A549 (cell line): ENCODE results near the gene BICC1. TPM values are rescaled to one million over a fixed set of nuclear protein-coding genes. Genes with fewer than 3 reads are reported as not detected.

Source experiments
- ATAC-seq, 2 experiments: fragments of 200-7000 bp in 1 of 2; fragments of >200 bp in 1 of 2; cut with Nextera tagmentation in 1 of 2; cut with Tn5 transposase in 1 of 2; 3 replicates each; pipeline versions ENCODE4 v1.8.0 to v1.9.1; 2018 to 2020; ENCODE audit warnings: mild to moderate bottlenecking in 1 of 2, moderate library complexity in 1 of 2
- CTCF ChIA-PET: fragments of 300-600 bp; sonication (Branson Sonifier 250); formaldehyde crosslinking; extraction: SDS; loops from one replicate; lab custom pipeline; 2021; ENCODE audit warnings: antibody characterized with exemption, inconsistent platforms; lab: Yijun Ruan, JAX
- POLR2A ChIA-PET: fragments of 350-600 bp; formaldehyde crosslinking; extraction: SDS; loops from one replicate; lab custom pipeline; 2021; ENCODE audit warnings: antibody characterized with exemption, inconsistent platforms; lab: Yijun Ruan, JAX
- DNase-seq, 2 experiments: peaks; one replicate each; pipeline versions ENCODE4 v3.0.0 to v3.0.0-alpha.2; 2011 to 2016; ENCODE audit warnings: low read depth in 1 of 2, low spot score in 1 of 2
- FAIRE-seq: peaks from 2 replicates; lab custom pipeline; 2011; peaks lifted over from hg19 to GRCh38; lab: Jason Lieb, UNC
- H3K27ac ChIP-seq, 2 experiments: fragments of >200 bp; sonication (Bioruptor Twin); formaldehyde crosslinking; 3 replicates each; pipeline ENCODE4 v1.5.1; 2016 to 2017
- H3K4me1 ChIP-seq: fragments of >200 bp; sonication (Bioruptor Twin); formaldehyde crosslinking; 3 replicates; pipeline ENCODE4 v1.6.1; 2016
- H3K4me2 ChIP-seq: fragments of >200 bp; sonication (Bioruptor Twin); formaldehyde crosslinking; 3 replicates; pipeline ENCODE4 v1.6.1; 2016
- H3K4me3 ChIP-seq: fragments of >200 bp; sonication (Bioruptor Twin); formaldehyde crosslinking; 3 replicates; pipeline ENCODE4 v1.5.1; 2016
- H3K9me3 ChIP-seq: fragments of >200 bp; sonication (Bioruptor Twin); formaldehyde crosslinking; 3 replicates; pipeline ENCODE4 v1.6.1; 2016
- BCL3 ChIP-seq: fragments of >200 bp; sonication (Bioruptor Twin); formaldehyde crosslinking; IDR thresholded peaks from 3 replicates; pipeline ENCODE4 v1.6.1; 2016
- BHLHE40 ChIP-seq: IDR thresholded peaks from 2 replicates; pipeline ENCODE4 v1.6.1; 2012; ENCODE audit warnings: low read depth, low read length, inconsistent platforms
- CBX2 ChIP-seq: fragments of 200-600 bp; sonication (generic); IDR thresholded peaks from 2 replicates; pipeline ENCODE4 v1.6.1; 2016; ENCODE audit warnings: low read depth, mild to moderate bottlenecking, borderline replicate concordance
- CHD4 ChIP-seq: fragments of 200-600 bp; sonication (generic); IDR thresholded peaks from 2 replicates; pipeline ENCODE4 v1.6.1; 2016; ENCODE audit warnings: antibody characterized with exemption, mild to moderate bottlenecking, borderline replicate concordance
- E2F6 ChIP-seq: IDR thresholded peaks from 2 replicates; pipeline ENCODE4 v1.6.1; 2012; ENCODE audit warnings: low read depth, borderline replicate concordance
- FOSB ChIP-seq: fragments of 250-450 bp; sonication (Bioruptor Pico); IDR thresholded peaks from 2 replicates; pipeline ENCODE4 v1.5.0; 2020; ENCODE audit warnings: mild to moderate bottlenecking, moderate library complexity
- HEYL ChIP-seq: fragments of 250-450 bp; sonication (Bioruptor Pico); IDR thresholded peaks from 2 replicates; pipeline ENCODE4 v1.8.0; 2021; ENCODE audit warnings: mild to moderate bottlenecking, moderate library complexity
- HOXB5 ChIP-seq: fragments of 250-450 bp; sonication (Bioruptor Pico); IDR thresholded peaks from 2 replicates; pipeline ENCODE4 v1.5.0; 2020; ENCODE audit warnings: mild to moderate bottlenecking, moderate library complexity
- JUNB ChIP-seq: fragments of >200 bp; sonication (Bioruptor Twin); formaldehyde crosslinking; IDR thresholded peaks from 2 replicates; pipeline ENCODE4 v1.6.1; 2016
- KDM1A ChIP-seq: fragments of 200-600 bp; sonication (generic); IDR thresholded peaks from 2 replicates; pipeline ENCODE4 v1.6.1; 2016; ENCODE audit warnings: low read depth, mild to moderate bottlenecking
- KDM5A ChIP-seq: fragments of 200-600 bp; sonication (generic); IDR thresholded peaks from 2 replicates; pipeline ENCODE4 v1.6.1; 2016; ENCODE audit warnings: antibody characterized with exemption, mild to moderate bottlenecking
- MAFK ChIP-seq: fragments of 450-650 bp; IDR thresholded peaks from 2 replicates; pipeline ENCODE4 v1.6.1; 2014; ENCODE audit not compliant: partially characterized antibody
- MAZ ChIP-seq: fragments of 150-350 bp; IDR thresholded peaks from 2 replicates; pipeline ENCODE4 v1.6.1; 2014; ENCODE audit warnings: antibody characterized with exemption, low read depth, low read length, borderline replicate concordance
- MYC ChIP-seq: IDR thresholded peaks from 2 replicates; pipeline ENCODE4 v1.6.1; 2012; ENCODE audit warnings: mild to moderate bottlenecking, inconsistent platforms, low read length, improper control_type of control experiment, borderline replicate concordance
- NFE2L2 ChIP-seq: fragments of 150-350 bp; conservative IDR thresholded peaks from 2 replicates; pipeline ENCODE4 v1.6.1; 2014; ENCODE audit warnings: low read length
- NPAS2 ChIP-seq: fragments of 250-450 bp; sonication (Bioruptor Pico); IDR thresholded peaks from 2 replicates; pipeline ENCODE4 v1.8.0; 2022; ENCODE audit warnings: mild to moderate bottlenecking, moderate library complexity, borderline replicate concordance
- NR3C1 ChIP-seq: fragments of >200 bp; sonication (Bioruptor Twin); formaldehyde crosslinking; IDR thresholded peaks from 3 replicates; pipeline ENCODE4 v1.6.1; 2017
- PHF8 ChIP-seq: fragments of 200-600 bp; sonication (generic); IDR thresholded peaks from 2 replicates; pipeline ENCODE4 v1.6.1; 2016; ENCODE audit warnings: low read depth, mild to moderate bottlenecking, antibody characterized with exemption, moderate library complexity, borderline replicate concordance
- POLR2A ChIP-seq: IDR thresholded peaks from 2 replicates; pipeline ENCODE4 v1.6.1; 2012; ENCODE audit warnings: mild to moderate bottlenecking, low read length
- POLR2AphosphoS2 ChIP-seq: conservative IDR thresholded peaks from 2 replicates; pipeline ENCODE4 v1.6.1; 2012; ENCODE audit warnings: low read length, improper control_type of control experiment, inconsistent platforms
- RARB ChIP-seq: fragments of 250-450 bp; sonication (Bioruptor Pico); IDR thresholded peaks from 2 replicates; pipeline ENCODE4 v1.8.0; 2021; ENCODE audit warnings: mild to moderate bottlenecking, moderate library complexity
- TP53 ChIP-seq: fragments of 250-450 bp; sonication (Bioruptor Pico); IDR thresholded peaks from 2 replicates; pipeline ENCODE4 v1.5.0; 2021; ENCODE audit warnings: mild to moderate bottlenecking, moderate library complexity
- USF2 ChIP-seq: fragments of 450-650 bp; IDR thresholded peaks from 2 replicates; pipeline ENCODE4 v1.6.1; 2014; ENCODE audit warnings: antibody characterized with exemption
- ZFP36 ChIP-seq: fragments of 450-650 bp; IDR thresholded peaks from 2 replicates; pipeline ENCODE4 v1.6.1; 2014; ENCODE audit warnings: borderline replicate concordance; ENCODE audit not compliant: partially characterized antibody
- ZNF302 ChIP-seq: fragments of 250-450 bp; sonication (Bioruptor Pico); IDR thresholded peaks from 2 replicates; pipeline ENCODE4 v1.9.0; 2021; ENCODE audit warnings: inconsistent platforms, mild to moderate bottlenecking, moderate library complexity
- ZSCAN20 ChIP-seq: fragments of 250-450 bp; sonication (Bioruptor Pico); IDR thresholded peaks from 2 replicates; pipeline ENCODE4 v1.8.0; 2022; ENCODE audit warnings: mild to moderate bottlenecking, moderate library complexity
- WGBS: methylation state at CpG from one replicate; pipeline ENCODE4 v1.1.6; 2017; ENCODE audit errors: missing lambda C conversion rate; 5-methylcytosine and 5-hydroxymethylcytosine counted together
- polyA plus RNA-seq, 4 experiments: library from polyadenylated mRNA; depleted of rRNA in 3 of 4; stranded (reverse); fragments of >200 nt; fragmentation: RNase III in 1 of 4; extraction: RNeasy Plus Mini Kit Qiagen cat#74134 plus additional on column Dnase treatment in 1 of 4; gene quantifications; 2 replicates in 3 of 4; 3 replicates in 1 of 4; pipeline ENCODE4 v1.2.3, GENCODE V29; 2011 to 2017
- TF ChIP-seq, protein P1 (sequence below): IDR thresholded peaks from 2 replicates; pipeline ENCODE4 v1.6.1; 2012
- TF ChIP-seq, protein P2 (sequence below): fragments of 250-450 bp; sonication (Bioruptor Pico); IDR thresholded peaks from 2 replicates; pipeline ENCODE4 v1.5.0; 2020; ENCODE audit warnings: low read depth, mild to moderate bottlenecking, moderate library complexity
- TF ChIP-seq, protein P3 (sequence below): fragments of >200 bp; sonication (Bioruptor Twin); formaldehyde crosslinking; IDR thresholded peaks from 2 replicates; pipeline ENCODE4 v1.6.1; 2016

BICC1 gene
- polyA plus RNA-seq, 2 of the 4 experiments (the other 2 are of a cell fraction): 36.9 to 56.8 TPM

- DNase-seq (no peak), ATAC-seq (peak; percentile 8 to 59; a peak in 3 of 6 replicates), FAIRE-seq (no peak)
- H3K4me2 ChIP-seq: peak overlapping the region; percentile 47
- TF ChIP-seq POLR2A (no peak), MAFK (no peak), KDM5A (no peak), MAZ (no peak), MYC (no peak), E2F6 (no peak), ZFP36 (no peak), HOXB5 (CRISPR knock-in tag) (no peak), ZNF302 (CRISPR knock-in tag) (no peak), CHD4 (no peak), NFE2L2 (no peak), RARB (CRISPR knock-in tag) (no peak), NPAS2 (no peak), KDM1A (no peak), PHF8 (no peak)
- TF ChIP-seq, protein P1, sequence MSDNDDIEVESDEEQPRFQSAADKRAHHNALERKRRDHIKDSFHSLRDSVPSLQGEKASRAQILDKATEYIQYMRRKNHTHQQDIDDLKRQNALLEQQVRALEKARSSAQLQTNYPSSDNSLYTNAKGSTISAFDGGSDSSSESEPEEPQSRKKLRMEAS: no peak
- TF ChIP-seq, protein P2, sequence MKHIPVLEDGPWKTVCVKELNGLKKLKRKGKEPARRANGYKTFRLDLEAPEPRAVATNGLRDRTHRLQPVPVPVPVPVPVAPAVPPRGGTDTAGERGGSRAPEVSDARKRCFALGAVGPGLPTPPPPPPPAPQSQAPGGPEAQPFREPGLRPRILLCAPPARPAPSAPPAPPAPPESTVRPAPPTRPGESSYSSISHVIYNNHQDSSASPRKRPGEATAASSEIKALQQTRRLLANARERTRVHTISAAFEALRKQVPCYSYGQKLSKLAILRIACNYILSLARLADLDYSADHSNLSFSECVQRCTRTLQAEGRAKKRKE (CRISPR knock-in tag): no peak
- 64% methylated on average over 5 of the region's 5 CpGs for WGBS
- peaks cover 69% of the 10 kb centered on the region for H3K4me1 ChIP-seq
- ChIA-PET CTCF (interaction anchor here (0.8 to 1.6 kb wide), 3 partner anchors 10 to 236 kb away, joined by 3 to 8 read pairs (median 3); no protein-coding TSS in a partner anchor), POLR2A (no interaction called here)
- no peak overlapping the region for H3K4me3 ChIP-seq
- peak overlapping the region; percentile 53 to 71; a peak in 5 of 6 replicates for H3K27ac ChIP-seq
- H3K9me3 ChIP-seq: no peaks in the 10 kb centered on the region
Observed at GRCh38 chr10:58651040-58651439, 138.4 kb downstream of the BICC1 start.

GRCh38 chr10:58651742-58652141 lies 139.1 kb downstream of the BICC1 start:
- ChIA-PET CTCF (interaction anchor here (1.3 kb wide), 1 partner anchor 237 kb away, joined by 3 read pairs; no protein-coding TSS in a partner anchor), POLR2A (no interaction called here)
- no peak for FAIRE-seq
- WGBS: 78% methylated on average over 1 of the region's 1 CpG
- no peaks in the 10 kb centered on the region for H3K9me3 ChIP-seq
- peaks cover 62% of the 10 kb centered on the region for H3K4me1 ChIP-seq
- no peak for ATAC-seq
- no peak overlapping the region; the same call in 2 of the 3 replicates for H3K4me2 ChIP-seq
- no peak overlapping the region for H3K4me3 ChIP-seq
- no peak for DNase-seq
- TF ChIP-seq E2F6 (no peak), CBX2 (no peak), HEYL (CRISPR knock-in tag) (no peak), FOSB (CRISPR knock-in tag) (no peak), NR3C1 (no peak), JUNB (no peak), ZSCAN20 (no peak), POLR2AphosphoS2 (no peak), BCL3 (no peak), KDM5A (no peak), USF2 (no peak), TP53 (no peak), BHLHE40 (no peak)
- TF ChIP-seq, protein P3, sequence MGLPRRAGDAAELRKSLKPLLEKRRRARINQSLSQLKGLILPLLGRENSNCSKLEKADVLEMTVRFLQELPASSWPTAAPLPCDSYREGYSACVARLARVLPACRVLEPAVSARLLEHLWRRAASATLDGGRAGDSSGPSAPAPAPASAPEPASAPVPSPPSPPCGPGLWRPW: no peak
- H3K27ac ChIP-seq: peak overlapping the region in 1 of 2 experiments; percentile 48; a peak in 2 of 6 replicates
